IPS-18a (cell line): ENCODE data around the gene SCAMP2.
A peak's percentile ranks its signal among the peaks of the same experiment; 100 is the strongest.
"Not testable (repeated sequence)": the region's sequence is repeated elsewhere in the genome, so short reads cannot be mapped to it uniquely, and the experiment has no call there.

ENCODE experiments used
- H3K27ac ChIP-seq: one replicate; pipeline ENCODE4 v1.5.1; 2013; ENCODE audit warnings: low read length
- H3K27me3 ChIP-seq: one replicate; pipeline ENCODE4 v1.6.1; 2013; ENCODE audit warnings: mild to moderate bottlenecking, low read length; ENCODE audit not compliant: control insufficient read depth, insufficient read depth
- H3K36me3 ChIP-seq: one replicate; pipeline ENCODE4 v1.6.1; 2013; ENCODE audit warnings: low read depth, low read length; ENCODE audit not compliant: control insufficient read depth
- H3K4me1 ChIP-seq: one replicate; pipeline ENCODE4 v1.6.1; 2013; ENCODE audit warnings: low read depth, low read length; ENCODE audit not compliant: control insufficient read depth
- H3K4me3 ChIP-seq: one replicate; pipeline ENCODE4 v1.5.1; 2013; ENCODE audit warnings: low read length
- H3K9ac ChIP-seq: one replicate; pipeline ENCODE4 v1.6.1; 2013; ENCODE audit warnings: mild to moderate bottlenecking, low read length, moderate library complexity
- H3K9me3 ChIP-seq: one replicate; pipeline ENCODE4 v1.6.1; 2013; ENCODE audit warnings: low read depth, low read length; ENCODE audit not compliant: control insufficient read depth

The SCAMP2 gene

GRCh38 chr15:74889390-74889882 is 16.3 kb upstream of the SCAMP2 start:
- peak overlapping the region; percentile 80 for H3K4me3 ChIP-seq

GRCh38 chr15:74888716-74889115 is 15.6 kb upstream of the SCAMP2 start:
- no peak overlapping the region for H3K4me3 ChIP-seq
- H3K36me3 ChIP-seq, result peaks cover 22% of the 10 kb centered on the region
- H3K27ac ChIP-seq, result no peak overlapping the region
- H3K4me1 ChIP-seq, result no peaks in the 10 kb centered on the region
- H3K27me3 ChIP-seq, result no peaks in the 10 kb centered on the region
- no peaks in the 10 kb centered on the region for H3K9me3 ChIP-seq
- H3K9ac ChIP-seq, result no peak overlapping the region

More at GRCh38 chr15:74889390-74889882, 16.3 kb upstream of the SCAMP2 start:
- peaks cover 22% of the 10 kb centered on the region for H3K36me3 ChIP-seq
- H3K27ac ChIP-seq, result no peak overlapping the region
- H3K27me3 ChIP-seq, result no peaks in the 10 kb centered on the region
- no peaks in the 10 kb centered on the region for H3K4me1 ChIP-seq
- H3K9me3 ChIP-seq, result no peaks in the 10 kb centered on the region
- H3K9ac ChIP-seq, result no peak overlapping the region

GRCh38 chr15:74887537-74888193 is 14.5 kb upstream of the SCAMP2 start:
- peaks cover 11% of the 10 kb centered on the region for H3K36me3 ChIP-seq
- not testable (repeated sequence) for H3K27ac ChIP-seq, H3K27me3 ChIP-seq, H3K4me3 ChIP-seq, H3K9me3 ChIP-seq, H3K4me1 ChIP-seq, H3K9ac ChIP-seq

GRCh38 chr15:74885461-74885860 is 12.3 kb upstream of the SCAMP2 start:
- no peak overlapping the region for H3K9ac ChIP-seq
- no peak overlapping the region for H3K27ac ChIP-seq
- no peaks in the 10 kb centered on the region for H3K9me3 ChIP-seq
- H3K4me1 ChIP-seq, result no peaks in the 10 kb centered on the region
- H3K36me3 ChIP-seq, result no peaks in the 10 kb centered on the region
- H3K4me3 ChIP-seq, result no peak overlapping the region
- no peaks in the 10 kb centered on the region for H3K27me3 ChIP-seq

GRCh38 chr15:74884428-74885223 is 11.5 kb upstream of the SCAMP2 start:
- no peak overlapping the region for H3K4me3 ChIP-seq
- H3K27ac ChIP-seq, result no peak overlapping the region
- H3K4me1 ChIP-seq, result no peaks in the 10 kb centered on the region
- H3K27me3 ChIP-seq, result no peaks in the 10 kb centered on the region
- no peaks in the 10 kb centered on the region for H3K9me3 ChIP-seq
- H3K36me3 ChIP-seq, result no peaks in the 10 kb centered on the region
- H3K9ac ChIP-seq, result no peak overlapping the region

GRCh38 chr15:74882528-74882927 is 9.4 kb upstream of the SCAMP2 start:
- Histone ChIP-seq H3K27ac (no peak overlapping the region), H3K27me3 (no peaks in the 10 kb centered on the region), H3K36me3 (no peaks in the 10 kb centered on the region), H3K9me3 (no peaks in the 10 kb centered on the region), H3K4me1 (no peaks in the 10 kb centered on the region), H3K4me3 (no peak overlapping the region), H3K9ac (no peak overlapping the region)

GRCh38 chr15:74878273-74878672 is 5.1 kb upstream of the SCAMP2 start:
- Histone ChIP-seq H3K9ac (no peak overlapping the region), H3K4me3 (no peak overlapping the region), H3K36me3 (no peaks in the 10 kb centered on the region), H3K4me1 (no peaks in the 10 kb centered on the region), H3K27ac (no peak overlapping the region), H3K27me3 (no peaks in the 10 kb centered on the region), H3K9me3 (no peaks in the 10 kb centered on the region)

- Histone ChIP-seq H3K36me3 (no peaks in the 10 kb centered on the region), H3K27ac (no peak overlapping the region), H3K9ac (no peak overlapping the region), H3K9me3 (no peaks in the 10 kb centered on the region), H3K27me3 (no peaks in the 10 kb centered on the region), H3K4me3 (peak overlapping the region; percentile 94), H3K4me1 (no peaks in the 10 kb centered on the region)
Observed at GRCh38 chr15:74873756-74874424, 725 bp upstream of the SCAMP2 start.

- Histone ChIP-seq H3K4me1 (no peaks in the 10 kb centered on the region), H3K4me3 (peak overlapping the region; percentile 94), H3K27ac (peak overlapping the region; percentile 53), H3K9me3 (no peaks in the 10 kb centered on the region), H3K36me3 (no peaks in the 10 kb centered on the region), H3K27me3 (no peaks in the 10 kb centered on the region), H3K9ac (peak overlapping the region; percentile 91)
Observed at GRCh38 chr15:74872702-74873035, 496 bp downstream of the SCAMP2 start.

- H3K4me1 ChIP-seq, result no peaks in the 10 kb centered on the region
- H3K27ac ChIP-seq, result no peak overlapping the region
- no peaks in the 10 kb centered on the region for H3K36me3 ChIP-seq
- H3K4me3 ChIP-seq, result no peak overlapping the region
- H3K9me3 ChIP-seq, result no peaks in the 10 kb centered on the region
- no peaks in the 10 kb centered on the region for H3K27me3 ChIP-seq
- no peak overlapping the region for H3K9ac ChIP-seq
Observed at GRCh38 chr15:74870436-74871215, 2.5 kb downstream of the SCAMP2 start.

GRCh38 chr15:74869726-74870407 is 3.3 kb downstream of the SCAMP2 start:
- no peaks in the 10 kb centered on the region for H3K27me3 ChIP-seq
- no peaks in the 10 kb centered on the region for H3K4me1 ChIP-seq
- H3K27ac ChIP-seq, result no peak overlapping the region
- no peak overlapping the region for H3K4me3 ChIP-seq
- H3K9me3 ChIP-seq, result no peaks in the 10 kb centered on the region
- H3K36me3 ChIP-seq, result no peaks in the 10 kb centered on the region
- H3K9ac ChIP-seq, result no peak overlapping the region
